Duodenal mucosa (tissue), 2 donors: ENCODE measurements around the gene SH3BP4.
"Not testable (repeated sequence)": the region's sequence is repeated elsewhere in the genome, so short reads cannot be mapped to it uniquely, and the experiment has no call there.

Experiments used
- H3K27ac ChIP-seq: one replicate; pipeline ENCODE4 v1.7.0; 2013; ENCODE audit warnings: low read depth, low read length
- H3K27me3 ChIP-seq, 2 donors: one replicate each; pipeline ENCODE4 v1.7.0; 2013; ENCODE audit warnings: low read length in 2 of 2, control low read depth in 1 of 2; ENCODE audit not compliant: insufficient read depth in 2 of 2, control insufficient read depth in 1 of 2
- H3K36me3 ChIP-seq, 2 donors: one replicate each; pipeline ENCODE4 v1.7.0; 2013; ENCODE audit warnings: low read length in 2 of 2, control low read depth in 1 of 2; ENCODE audit not compliant: insufficient read depth in 2 of 2, control insufficient read depth in 1 of 2
- H3K4me1 ChIP-seq, 2 donors: one replicate each; pipeline ENCODE4 v1.7.0; 2013; ENCODE audit warnings: low read length in 2 of 2, control low read depth in 1 of 2; ENCODE audit not compliant: insufficient read depth in 2 of 2, control insufficient read depth in 1 of 2
- H3K4me3 ChIP-seq, 2 donors: one replicate each; pipeline ENCODE4 v1.7.0; 2013; ENCODE audit warnings: low read length in 2 of 2, low read depth in 1 of 2
- H3K9ac ChIP-seq, 2 donors: one replicate each; pipeline ENCODE4 v1.7.0; 2013; ENCODE audit warnings: low read length in 2 of 2, low read depth in 1 of 2
- H3K9me3 ChIP-seq, 2 donors: one replicate each; pipeline ENCODE4 v1.7.0; 2013; ENCODE audit warnings: low read length in 2 of 2, control low read depth in 1 of 2; ENCODE audit not compliant: control insufficient read depth in 1 of 2

The SH3BP4 gene

DNA sequence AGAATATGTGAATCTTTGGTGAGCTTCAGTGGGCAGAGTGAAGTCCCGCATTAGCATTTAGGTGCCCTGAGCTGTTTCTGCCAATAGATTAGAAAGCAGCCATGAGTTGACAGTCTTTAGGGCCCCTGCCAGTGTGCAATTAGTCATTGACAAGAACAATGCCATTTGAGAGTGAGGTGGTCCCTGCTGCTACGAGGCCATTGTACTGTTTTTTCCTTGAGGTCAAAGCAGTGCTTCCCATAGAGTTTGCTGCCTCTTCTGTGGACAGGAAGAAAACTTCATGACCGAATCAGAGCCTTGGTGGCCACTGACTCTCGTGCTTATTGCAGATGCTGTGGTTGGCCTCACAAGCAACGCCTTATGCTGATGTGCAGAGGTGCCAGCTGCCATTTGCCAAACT is 102.7 kb downstream of the SH3BP4 start:
- H3K4me1 ChIP-seq: peaks cover 18 to 21% of the 10 kb centered on the region in 2 donors
- H3K27me3 ChIP-seq: no peaks in the 10 kb centered on the region
- H3K36me3 ChIP-seq: peaks cover 9 to 34% of the 10 kb centered on the region in 2 donors
- H3K9ac ChIP-seq: no peak overlapping the region
- H3K9me3 ChIP-seq: no peaks in the 10 kb centered on the region
- no peak overlapping the region for H3K27ac ChIP-seq
- no peak overlapping the region for H3K4me3 ChIP-seq

- Histone ChIP-seq H3K27me3 (no peaks in the 10 kb centered on the region), H3K9me3 (no peaks in the 10 kb centered on the region), H3K4me3 (no peak overlapping the region), H3K9ac (no peak overlapping the region), H3K4me1 (peaks cover 14 to 16% of the 10 kb centered on the region in 2 donors), H3K36me3 (peaks cover 9 to 34% of the 10 kb centered on the region in 2 donors), H3K27ac (no peak overlapping the region)
These were observed 103.1 kb downstream of the SH3BP4 start for GRCh38 chr2:235054919-235055318.

GRCh38 chr2:235055891-235056516 is 104.2 kb downstream of the SH3BP4 start:
- H3K4me1 ChIP-seq: peaks cover 7 to 9% of the 10 kb centered on the region in 2 donors
- no peak overlapping the region for H3K4me3 ChIP-seq
- no peaks in the 10 kb centered on the region for H3K9me3 ChIP-seq
- no peak overlapping the region for H3K27ac ChIP-seq
- no peaks in the 10 kb centered on the region for H3K27me3 ChIP-seq
- H3K36me3 ChIP-seq: peaks cover 9 to 34% of the 10 kb centered on the region in 2 donors
- no peak overlapping the region for H3K9ac ChIP-seq

GRCh38 chr2:235056768-235057167 is 105.0 kb downstream of the SH3BP4 start:
- Histone ChIP-seq H3K36me3 (peaks cover 9 to 34% of the 10 kb centered on the region in 2 donors), H3K9me3 (no peaks in the 10 kb centered on the region), H3K4me3 (no peak overlapping the region), H3K27ac (no peak overlapping the region), H3K27me3 (no peaks in the 10 kb centered on the region), H3K4me1 (peaks cover 0 to 1% of the 10 kb centered on the region in 2 donors), H3K9ac (no peak overlapping the region)

DNA sequence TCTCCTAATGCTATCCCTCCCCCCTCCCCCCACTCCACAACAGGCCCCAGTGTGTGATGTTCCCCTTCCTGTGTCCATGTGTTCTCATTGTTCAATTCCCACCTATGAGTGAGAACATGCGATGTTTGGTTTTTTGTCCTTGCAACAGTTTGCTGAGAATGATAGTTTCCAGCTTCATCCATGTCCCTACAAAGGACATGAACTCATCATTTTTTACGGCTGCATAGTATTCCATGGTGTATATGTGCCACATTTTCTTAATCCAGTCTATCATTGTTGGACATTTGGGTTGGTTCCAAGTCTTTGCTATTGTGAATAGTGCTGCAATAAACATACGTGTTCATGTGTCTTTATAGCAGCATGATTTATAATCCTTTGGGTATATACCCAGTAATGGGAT is 105.8 kb downstream of the SH3BP4 start:
- H3K36me3 ChIP-seq: peaks cover 9 to 28% of the 10 kb centered on the region in 2 donors
- H3K4me1 ChIP-seq, H3K27ac ChIP-seq, H3K9ac ChIP-seq, H3K4me3 ChIP-seq, H3K27me3 ChIP-seq, H3K9me3 ChIP-seq: not testable (repeated sequence)

GRCh38 chr2:235059161-235059560 is 107.3 kb downstream of the SH3BP4 start:
- Histone ChIP-seq H3K36me3 (peaks cover 0 to 14% of the 10 kb centered on the region in 2 donors), H3K4me3 (no peak overlapping the region), H3K9me3 (no peaks in the 10 kb centered on the region), H3K27me3 (no peaks in the 10 kb centered on the region), H3K27ac (no peak overlapping the region), H3K4me1 (no peaks in the 10 kb centered on the region), H3K9ac (no peak overlapping the region)

DNA sequence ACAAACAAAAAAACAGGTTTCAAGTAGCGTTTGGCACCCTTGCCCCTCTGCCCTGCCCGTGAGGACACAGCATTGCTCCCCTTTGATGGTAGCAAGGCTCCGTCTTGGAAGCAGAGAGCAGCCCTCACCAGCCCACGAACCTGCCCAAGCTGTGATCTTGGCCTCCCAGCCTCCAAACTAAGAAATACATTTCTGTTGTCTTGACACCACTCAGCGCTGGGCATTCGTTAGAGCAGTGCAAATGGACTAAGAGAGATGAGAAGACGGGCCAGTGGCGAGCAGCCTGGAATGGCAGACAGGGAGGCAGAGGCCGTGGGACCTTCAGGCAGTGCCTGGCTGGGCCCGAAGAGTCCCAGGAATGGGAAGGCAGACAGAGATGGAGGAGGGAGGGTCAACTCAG is 109.8 kb downstream of the SH3BP4 start:
- Histone ChIP-seq H3K9me3 (no peaks in the 10 kb centered on the region), H3K4me1 (no peaks in the 10 kb centered on the region), H3K4me3 (no peak overlapping the region), H3K36me3 (no peaks in the 10 kb centered on the region), H3K9ac (no peak overlapping the region), H3K27me3 (no peaks in the 10 kb centered on the region), H3K27ac (no peak overlapping the region)

- H3K4me3 ChIP-seq: no peak overlapping the region
- no peaks in the 10 kb centered on the region for H3K4me1 ChIP-seq
- no peak overlapping the region for H3K27ac ChIP-seq
These were observed 111.7 kb downstream of the SH3BP4 start for GRCh38 chr2:235063471-235063961.

GRCh38 chr2:235064976-235065375 is 113.2 kb downstream of the SH3BP4 start:
- Histone ChIP-seq H3K9me3 (no peaks in the 10 kb centered on the region), H3K27ac (no peak overlapping the region), H3K4me3 (no peak overlapping the region), H3K36me3 (no peaks in the 10 kb centered on the region), H3K4me1 (no peaks in the 10 kb centered on the region), H3K9ac (no peak overlapping the region), H3K27me3 (no peaks in the 10 kb centered on the region)

More at GRCh38 chr2:235063471-235063961, 111.7 kb downstream of the SH3BP4 start:
- Histone ChIP-seq H3K9ac (no peak overlapping the region), H3K36me3 (no peaks in the 10 kb centered on the region), H3K27me3 (no peaks in the 10 kb centered on the region), H3K9me3 (no peaks in the 10 kb centered on the region)

DNA sequence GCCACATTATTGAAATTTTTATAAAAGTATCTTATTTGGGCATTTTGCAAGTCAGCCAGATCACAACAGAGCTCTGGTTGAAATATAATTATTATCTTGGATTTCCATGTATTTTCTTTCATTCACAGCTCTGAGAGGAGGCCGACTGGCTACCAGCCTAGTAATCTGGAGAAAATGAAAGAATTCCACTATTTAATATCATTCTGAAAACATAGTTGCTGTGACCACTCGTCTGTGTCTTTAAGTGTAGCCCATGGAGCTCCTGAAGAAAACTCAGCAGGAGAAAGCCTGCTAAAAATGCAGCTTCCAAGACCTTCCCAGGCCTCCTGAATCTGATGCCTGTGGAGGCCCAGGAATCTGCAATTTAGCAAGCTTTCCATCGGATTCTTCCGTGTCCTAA is 114.7 kb downstream of the SH3BP4 start:
- Histone ChIP-seq H3K9me3 (no peaks in the 10 kb centered on the region), H3K36me3 (no peaks in the 10 kb centered on the region), H3K9ac (no peak overlapping the region), H3K27me3 (no peaks in the 10 kb centered on the region), H3K27ac (no peak overlapping the region), H3K4me3 (no peak overlapping the region), H3K4me1 (no peaks in the 10 kb centered on the region)
